GM19351 (cell line): ENCODE results near the gene ATP9A.
"Not testable (repeated sequence)": the region's sequence is repeated elsewhere in the genome, so short reads cannot be mapped to it uniquely, and the experiment has no call there.

Experiments used
- ATAC-seq: cut with Tn5 transposase; IDR thresholded peaks from one replicate; pipeline ENCODE4 v1.9.1; 2021; ENCODE audit warnings: mild to moderate bottlenecking, moderate library complexity; ENCODE audit not compliant: unreplicated experiment

Gene ATP9A

DNA sequence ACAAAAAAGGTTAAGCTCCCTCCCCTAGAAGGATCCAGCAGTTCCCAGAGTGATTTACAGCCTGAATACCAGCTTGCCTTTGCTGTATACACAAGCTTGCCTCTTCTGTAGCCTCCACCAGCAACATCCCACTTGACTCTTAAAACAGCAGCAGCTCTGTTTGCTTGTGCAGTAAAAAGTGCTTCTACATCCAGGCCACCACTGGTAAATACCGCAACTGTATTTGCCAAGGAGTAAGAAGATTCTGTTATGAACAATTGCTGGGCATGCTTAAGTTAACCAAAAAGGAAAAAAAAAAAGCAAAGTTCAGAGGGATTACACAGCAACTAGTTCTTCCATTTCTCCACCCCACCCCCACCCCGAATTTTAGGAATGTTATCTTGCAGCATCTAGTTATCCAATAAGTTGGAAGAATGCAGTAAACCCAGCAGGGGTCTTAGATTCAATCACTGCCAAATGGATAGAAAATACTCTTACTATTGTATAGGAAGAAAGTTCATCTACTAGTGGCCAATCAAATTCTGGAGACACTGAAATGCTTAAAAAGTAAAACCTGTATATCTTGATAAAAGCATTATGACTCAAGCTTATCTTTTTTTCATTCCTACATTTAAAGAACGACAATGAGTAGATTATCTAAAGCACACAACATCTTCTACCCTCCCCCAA is 29.3 kb upstream of the ATP9A start:
- ATAC-seq = no peak

DNA sequence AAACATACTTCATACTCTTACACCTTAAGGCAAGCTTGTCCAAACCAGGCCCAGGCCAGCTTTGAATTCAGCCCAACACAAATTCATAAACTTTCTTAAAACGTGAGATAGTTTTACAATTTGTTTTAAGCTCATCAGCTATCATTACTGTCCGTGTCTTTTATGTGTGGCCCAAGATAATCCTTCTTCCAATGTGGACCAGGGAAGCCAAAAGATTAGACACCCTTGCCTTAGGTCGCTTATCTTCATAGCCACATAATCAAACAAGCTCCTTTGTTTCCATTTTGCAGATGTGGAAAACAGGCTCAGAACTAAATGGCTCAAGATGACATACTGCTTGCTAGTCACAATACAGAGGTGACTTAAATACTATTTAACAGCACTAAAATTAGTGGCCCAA is 28.1 kb upstream of the ATP9A start:
- ATAC-seq = no peak

DNA sequence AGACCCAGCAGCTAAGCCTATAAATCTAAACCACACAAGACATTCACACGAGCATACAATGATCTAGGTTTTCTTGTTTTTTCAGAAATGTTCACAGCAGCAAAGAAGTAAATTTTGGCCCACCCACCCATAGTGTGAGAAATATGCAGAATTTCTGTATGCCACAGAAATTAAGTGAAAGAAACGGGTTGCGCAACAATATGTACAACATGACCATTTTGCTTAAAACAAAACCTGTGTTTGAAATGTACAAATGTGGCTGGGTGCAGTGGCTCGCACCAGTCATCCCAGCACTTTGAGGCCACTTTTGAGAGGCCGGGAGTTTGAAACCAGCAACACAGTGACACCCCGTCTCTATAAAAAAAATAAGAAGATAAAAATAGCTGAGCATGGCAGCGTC is 24.8 kb upstream of the ATP9A start:
- no peak for ATAC-seq

DNA sequence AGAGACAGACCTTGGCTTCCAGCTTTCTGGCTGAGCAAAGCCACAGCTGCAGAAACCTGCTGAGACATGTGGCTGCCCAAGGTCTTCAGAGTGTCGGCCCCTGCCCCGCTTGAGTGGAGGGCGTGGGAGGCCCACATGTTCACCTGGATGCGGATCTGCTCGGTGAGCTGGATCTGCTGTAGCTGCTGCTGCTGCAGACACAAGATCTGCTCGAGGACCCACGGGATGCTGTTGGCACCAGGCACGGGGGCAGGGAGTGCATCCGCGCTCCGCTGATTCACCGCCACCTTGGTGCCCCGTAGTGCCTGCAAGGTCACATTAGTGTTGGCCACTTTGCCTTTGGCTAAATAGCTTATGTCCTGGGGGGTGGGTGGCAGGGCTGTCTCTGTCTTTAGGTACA is 23.4 kb upstream of the ATP9A start:
- ATAC-seq = no peak

DNA sequence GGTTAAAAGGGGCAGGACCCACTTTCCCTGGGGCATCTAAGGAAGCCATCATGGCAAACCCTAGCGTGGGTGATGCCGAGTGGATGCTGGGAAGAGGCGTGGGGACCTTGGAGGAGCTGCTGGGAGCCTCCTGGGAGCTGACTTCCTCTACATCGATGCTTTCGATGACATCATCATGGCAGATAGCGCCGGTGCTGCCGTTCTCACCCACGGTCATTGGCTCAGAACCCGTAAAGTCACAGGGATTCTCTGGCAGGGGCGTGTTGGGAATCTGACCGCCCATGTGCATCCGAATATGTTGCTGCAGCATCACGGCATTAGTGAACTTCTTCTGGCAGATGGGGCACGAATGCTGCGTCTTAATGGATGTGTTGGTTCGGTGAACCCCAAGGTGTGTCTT is 22.1 kb upstream of the ATP9A start:
- no peak for ATAC-seq

DNA sequence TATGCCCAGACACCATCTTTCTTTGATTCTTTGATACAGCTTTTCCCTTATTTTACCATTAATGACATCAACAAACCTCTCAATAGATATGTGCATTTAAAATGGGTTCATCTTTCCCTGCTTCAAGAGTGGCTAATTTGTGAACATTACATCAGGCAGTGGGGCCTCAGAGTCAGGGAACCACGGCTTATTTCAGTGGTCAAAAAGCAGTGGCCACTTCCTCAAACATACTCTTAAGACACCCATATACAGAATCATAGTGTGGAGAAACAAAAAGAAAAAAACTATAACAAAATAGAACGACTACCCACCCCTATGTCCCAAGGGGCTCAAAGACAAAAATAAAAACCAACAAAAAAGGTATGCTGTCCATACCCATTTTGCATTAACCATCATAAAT is 21.2 kb upstream of the ATP9A start:
- no peak for ATAC-seq

DNA sequence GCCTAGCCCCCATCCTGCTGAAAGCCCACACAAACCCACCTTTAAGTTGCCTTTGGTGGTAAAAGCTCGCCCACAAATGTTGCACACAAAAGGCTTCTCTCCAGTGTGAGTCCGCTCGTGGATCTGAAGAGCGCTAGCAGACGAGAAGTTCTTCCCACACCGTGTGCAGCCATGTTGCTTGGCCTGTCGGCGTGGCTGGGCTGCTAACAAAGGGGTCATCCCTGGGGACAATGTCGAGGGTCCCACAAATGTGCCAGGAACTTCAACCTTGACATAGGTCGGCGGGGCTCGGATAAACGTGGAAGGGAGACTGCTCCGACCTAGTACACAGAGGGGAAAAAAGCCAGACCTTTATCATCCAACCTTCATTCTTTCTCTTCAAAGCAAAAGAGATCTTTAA is 20.6 kb upstream of the ATP9A start:
- ATAC-seq = no peak

DNA sequence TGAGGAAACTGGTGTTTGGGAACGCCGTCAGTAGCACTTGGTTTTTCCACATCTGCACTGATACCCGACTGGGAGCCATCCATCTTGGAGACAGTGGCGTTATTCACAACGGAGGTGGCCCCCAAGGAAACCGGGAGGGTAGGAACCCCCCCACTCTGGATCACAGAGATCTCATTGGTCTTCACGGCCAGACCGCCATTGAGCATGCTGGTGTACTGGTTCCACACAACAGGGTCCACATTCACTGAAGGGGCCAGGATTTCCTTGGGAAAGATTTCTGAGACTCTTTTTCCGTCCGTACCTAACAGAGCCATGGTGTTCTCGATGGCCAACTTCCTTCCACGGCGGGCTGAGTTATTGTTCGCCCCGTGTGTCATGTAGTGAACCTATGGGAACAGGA is 16.1 kb upstream of the ATP9A start:
- no peak for ATAC-seq

DNA sequence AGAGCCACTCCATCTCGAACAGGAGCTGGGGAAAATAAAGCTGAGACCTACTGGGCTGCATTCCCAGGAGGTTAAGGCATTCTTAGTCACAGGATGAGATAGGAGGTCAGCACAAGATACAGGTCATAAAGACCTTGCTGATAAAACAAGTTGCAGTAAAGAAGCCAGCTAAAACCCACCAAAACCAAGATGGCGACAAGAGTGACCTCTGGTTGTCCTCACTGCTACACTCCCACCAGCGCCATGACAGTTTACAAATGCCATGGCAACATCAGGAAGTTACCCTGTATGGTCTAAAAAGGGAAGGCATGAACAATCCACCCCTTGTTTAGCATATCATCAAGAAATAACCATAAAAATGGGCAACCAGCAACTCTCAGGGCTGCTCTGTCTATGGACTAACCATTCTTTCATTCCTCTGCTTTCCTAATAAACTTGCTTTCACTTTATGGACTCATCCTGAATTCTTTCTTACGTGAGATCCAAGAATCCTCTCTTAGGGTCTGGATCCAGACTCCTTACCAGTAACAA is 10.1 kb upstream of the ATP9A start:
- not testable (repeated sequence) for ATAC-seq

DNA sequence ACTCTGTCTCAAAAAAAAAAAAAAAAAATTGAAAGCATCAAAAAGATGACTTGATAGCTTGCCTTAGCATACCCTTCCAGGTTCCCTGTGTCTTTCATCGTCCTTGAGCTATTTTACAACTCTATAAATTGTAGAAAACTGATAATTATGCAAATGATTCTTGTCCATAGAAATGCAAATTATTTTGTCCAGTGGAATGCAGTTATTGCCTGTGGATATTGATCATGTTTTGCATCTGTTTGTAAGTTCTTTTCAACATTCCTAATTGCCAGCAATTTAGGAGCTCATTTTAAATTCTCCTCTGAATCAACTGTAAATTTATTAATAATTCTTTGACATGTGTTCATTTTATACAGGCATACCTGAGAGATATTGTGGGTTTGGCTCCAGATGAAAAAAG is 7.1 kb upstream of the ATP9A start:
- no peak for ATAC-seq

DNA sequence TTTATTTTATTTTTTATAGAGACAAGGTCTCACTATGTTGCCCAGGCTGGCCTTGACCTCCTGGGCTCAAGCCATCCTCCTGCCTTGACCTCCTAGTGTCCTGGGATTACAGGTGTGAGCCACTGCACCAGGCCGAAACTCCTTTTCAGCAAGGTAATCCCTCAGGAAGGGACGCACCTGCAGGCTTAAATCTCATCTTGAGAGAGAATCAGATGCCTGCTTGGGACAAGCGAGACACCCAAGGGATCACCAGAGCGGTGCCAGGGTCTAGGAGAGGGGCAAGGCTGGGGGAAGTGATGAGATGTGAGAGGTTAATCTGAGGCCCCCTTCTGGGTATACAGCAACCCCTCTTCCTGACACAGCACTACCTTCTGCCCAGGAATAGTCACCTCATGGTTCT is 4.0 kb upstream of the ATP9A start:
- no peak for ATAC-seq

DNA sequence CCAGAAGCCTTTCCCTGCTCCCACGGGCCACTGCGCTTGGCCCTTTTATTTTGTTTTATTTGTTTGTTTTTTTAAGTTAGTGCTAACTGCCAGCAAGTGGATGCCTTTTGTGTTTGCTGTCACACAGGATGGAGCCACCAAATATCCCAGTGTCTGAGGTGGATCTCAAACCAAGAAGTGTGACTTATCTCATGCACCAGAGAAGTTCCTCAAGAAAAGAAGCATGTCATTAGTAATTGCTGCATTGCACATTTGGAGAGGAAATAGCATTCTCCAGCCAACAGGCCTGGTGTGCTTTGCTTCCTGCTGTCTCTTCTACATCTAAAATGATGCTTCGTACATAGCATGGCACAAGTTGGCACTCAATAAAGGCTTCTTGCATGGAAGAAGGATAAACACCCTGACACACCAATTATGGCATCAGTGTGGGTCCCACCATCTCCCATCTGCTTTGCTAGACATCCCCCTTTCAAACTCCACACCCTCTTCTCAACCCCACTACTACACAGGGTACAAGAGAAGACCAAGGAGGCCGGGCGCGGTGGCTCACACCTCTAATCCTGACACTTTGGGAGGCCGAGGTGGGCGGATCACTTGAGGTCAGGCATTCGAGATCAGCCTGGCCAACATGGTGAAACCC is 1.9 kb upstream of the ATP9A start:
- no peak for ATAC-seq

DNA sequence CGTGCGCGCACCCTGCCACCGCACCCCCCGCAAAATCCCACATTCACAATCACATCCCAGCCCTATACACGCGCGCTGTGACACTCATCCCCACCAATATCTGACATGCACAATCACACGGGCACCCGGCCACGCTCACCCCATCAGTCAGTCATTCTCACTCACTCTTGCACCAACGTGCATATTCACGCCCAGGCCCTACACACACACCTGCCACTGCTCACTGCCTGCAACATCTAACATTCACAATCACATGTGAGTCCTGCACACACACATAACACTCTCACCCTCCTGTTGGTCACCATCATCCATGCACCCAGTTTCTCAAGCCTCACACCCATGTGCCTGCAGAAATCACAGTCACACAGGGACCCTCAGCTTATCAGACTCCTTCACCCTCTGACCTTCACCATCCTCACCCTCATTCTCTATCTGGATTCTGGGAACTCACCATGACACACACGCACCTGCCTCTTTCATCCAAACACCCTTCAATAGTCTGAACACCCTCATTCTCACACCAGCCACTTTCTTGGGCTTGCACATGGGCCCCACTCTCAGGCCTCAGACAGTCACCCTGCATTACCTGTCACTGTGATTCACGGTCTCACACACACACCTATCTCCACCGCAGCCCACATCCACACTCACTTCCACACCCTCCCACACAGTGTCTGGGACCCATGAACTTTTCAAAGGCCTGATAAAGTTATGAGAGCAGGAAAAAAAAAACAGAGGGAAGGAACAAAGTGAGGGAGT is 748 bp upstream of the ATP9A start:
- ATAC-seq = no peak

DNA sequence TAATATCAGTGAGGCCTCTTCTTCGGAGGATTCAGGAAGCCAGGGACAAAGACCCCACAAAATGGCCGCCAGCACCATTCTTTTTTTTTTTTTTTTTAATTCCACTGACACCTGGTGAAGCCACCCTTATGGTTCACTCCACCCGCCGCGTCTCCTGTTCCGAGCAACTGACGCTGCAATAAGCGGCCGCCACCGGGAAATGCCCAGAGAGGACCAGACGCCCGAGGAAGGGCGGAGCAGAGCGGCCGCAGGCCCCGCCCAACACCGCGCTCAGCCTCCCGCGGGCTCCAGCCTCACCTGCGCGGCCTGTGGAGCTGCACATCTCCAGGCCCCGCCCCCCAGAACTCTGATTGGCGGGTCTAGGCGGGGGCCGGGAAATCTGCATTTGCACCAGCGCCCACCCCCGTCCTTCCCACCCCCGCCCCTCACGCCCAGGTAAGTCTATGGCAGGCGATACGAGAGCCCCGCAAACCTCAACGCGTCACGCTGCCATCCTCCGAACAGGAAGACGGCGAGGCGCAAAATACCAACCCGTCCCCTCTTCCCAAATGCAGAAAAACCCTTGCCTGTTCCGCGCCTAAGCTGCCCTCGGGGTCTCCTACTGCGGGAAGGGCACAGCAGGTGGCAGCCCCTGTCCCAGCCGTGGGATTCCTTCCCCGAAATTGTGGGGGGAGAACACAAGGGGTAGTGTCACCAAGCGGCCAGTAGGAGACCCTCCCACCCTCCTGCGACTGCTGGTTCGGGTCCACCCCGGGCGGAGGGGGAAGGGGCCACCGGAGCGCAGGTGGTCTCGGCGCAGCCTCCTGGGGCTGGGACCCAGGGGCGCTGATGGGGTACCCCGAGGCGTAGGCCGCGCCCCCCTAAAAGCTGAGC is 960 bp downstream of the ATP9A start:
- ATAC-seq = peak; percentile 72

DNA sequence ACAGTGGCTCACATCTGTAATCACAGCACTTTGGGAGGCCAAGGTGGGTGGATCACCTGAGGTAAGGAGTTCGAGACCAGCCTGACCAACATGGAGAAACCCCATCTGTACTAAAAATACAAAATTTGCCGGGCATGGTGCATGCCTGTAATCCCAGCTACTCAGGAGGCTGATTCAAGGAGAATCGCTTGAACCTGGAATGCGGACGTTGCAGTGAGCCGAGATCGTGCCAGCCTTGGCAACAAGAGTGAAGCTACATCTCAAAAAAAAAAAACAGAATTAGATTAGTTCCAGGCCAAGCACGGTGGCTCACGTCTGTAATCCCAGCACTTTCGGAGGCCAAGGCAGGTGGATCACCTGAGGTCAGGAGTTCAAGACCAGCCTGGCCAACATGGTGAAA is 2.8 kb downstream of the ATP9A start:
- not testable (repeated sequence) for ATAC-seq

DNA sequence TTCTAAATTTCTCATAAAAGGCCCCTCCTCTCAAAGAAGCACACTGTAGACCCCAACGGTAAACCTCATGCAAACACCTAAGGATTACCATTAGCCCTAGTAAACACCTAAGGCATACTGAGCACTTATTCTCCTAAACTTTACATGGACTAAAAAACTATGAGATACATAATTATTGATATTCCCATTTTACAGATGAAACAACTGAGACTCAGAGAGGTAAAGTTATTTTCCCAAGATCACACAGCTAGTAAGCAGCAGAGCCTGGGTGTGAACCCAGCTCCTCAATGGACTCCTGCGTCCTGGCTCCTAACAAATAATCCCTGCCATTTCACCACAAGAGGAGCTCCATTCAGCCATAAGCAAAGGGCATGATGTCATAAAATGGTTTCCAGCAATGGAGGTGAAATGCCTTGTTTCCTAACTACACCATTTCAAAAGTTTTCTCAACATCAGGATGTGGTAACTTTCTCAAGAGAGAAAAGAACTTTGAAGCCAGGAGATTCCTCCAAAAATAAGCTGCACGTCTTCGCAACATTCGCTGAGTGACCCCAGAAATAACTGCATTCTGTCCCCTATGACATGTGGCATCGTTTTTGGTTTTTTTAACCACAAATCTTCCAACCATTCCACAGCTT is 4.1 kb downstream of the ATP9A start:
- ATAC-seq = no peak

DNA sequence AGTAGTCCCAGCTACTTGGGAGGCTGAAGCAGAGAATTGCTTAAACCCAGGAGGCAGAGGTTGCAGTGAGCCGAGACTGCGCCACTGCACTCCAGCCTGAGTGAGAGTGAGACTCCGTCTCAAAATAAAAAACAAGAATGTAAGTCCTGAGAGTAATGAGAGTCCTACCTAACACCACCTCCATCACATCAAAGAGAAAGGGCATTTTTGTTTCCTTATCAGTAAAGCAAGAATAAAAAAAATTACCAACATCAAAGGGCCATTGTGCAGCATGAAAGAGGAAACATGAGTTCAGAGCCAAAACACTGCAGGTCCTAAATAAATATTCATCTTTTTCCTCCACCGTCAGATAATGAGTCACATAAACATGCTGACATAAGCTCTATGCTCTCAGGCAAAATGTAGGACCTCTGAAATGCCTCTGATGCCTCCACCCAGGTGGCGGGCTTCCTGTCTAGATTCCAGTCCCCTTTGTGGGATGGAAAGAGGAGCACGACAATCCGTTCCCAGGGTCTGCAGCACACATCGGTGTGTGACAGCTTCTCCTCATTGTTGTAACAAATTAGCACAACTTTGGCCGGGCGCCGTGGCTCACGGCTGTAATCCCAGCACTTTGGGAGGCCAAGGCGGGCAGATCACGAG is 7.2 kb downstream of the ATP9A start:
- ATAC-seq = no peak

DNA sequence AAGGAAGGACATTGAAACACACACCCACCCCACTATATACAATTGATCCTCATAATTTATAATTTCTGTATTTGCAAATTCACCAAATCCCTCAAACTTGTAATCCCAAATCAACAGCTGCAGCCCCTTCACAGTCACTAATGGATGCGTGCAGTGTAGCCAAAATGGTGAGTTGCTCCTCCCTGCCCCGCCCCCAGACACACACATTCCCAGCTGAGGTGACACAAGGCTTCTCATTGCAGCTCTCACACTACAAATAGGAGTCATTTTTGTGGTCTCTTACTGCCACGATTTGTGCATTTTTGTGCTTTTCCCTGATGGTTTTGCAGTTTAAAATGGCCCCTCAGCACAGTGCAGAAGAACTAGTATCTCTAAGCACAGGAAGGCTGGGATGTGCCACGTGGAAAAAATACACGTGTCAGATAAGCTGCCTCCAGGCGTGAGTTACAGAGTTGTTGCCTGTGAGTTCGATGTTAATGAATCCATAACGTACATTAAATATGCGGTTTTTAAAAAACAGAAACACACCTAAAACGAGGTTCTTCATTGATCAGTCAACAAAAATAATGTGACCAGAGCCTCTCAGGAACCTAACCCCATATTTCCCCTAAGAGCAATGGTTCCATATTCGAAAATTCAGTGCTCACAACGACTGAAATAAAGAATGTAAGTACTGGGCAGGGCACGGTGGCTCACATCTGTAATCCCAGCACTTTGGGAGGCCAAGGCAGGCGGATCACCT is 8.2 kb downstream of the ATP9A start:
- ATAC-seq = no peak

DNA sequence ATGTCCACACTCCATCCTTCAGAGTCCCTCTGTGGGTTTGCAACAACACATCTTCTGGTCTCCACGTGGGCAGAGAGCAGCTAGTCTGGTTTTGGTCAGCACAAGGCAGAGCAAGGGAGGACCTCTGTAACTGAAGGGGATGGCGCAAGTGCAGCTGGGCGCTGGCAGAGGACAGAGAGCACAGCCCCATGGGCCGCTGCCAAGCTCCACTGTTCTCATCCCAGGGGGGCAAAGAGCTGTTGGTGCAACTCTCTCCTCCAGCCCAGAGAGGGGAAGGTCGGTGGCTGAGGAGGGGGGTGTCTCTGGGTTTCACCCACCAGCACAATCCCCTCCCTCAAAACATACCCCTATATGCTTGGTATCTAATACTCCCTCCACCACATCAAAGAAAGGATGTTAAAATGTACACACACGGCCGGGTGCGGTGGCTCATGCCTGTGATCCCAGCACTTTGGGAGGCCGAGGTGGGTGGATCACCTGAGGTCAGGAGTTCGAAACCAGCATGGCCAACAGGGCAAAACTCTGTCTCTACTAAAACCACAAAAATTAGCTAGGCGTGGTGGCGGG is 9.1 kb downstream of the ATP9A start:
- no peak for ATAC-seq
